ENCODE results near the gene UBE2U.

UBE2U gene, protein sequence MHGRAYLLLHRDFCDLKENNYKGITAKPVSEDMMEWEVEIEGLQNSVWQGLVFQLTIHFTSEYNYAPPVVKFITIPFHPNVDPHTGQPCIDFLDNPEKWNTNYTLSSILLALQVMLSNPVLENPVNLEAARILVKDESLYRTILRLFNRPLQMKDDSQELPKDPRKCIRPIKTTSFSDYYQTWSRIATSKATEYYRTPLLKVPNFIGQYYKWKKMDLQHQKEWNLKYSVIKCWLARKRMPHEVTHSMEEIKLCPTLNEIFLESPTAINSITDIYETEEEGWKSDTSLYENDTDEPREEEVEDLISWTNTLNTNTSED

GRCh38 chr1:64203420-64203819 is at the start of gene UBE2U:
Gene UBE2U (plus strand): TSS chr1:64203623. CDS start chr1:64204051, 428 bp downstream.
- DNase-seq, result no peak

- DNase-seq, result no peak
These were observed 48.1 kb upstream of the UBE2U start for GRCh38 chr1:64155278-64155677.

DNA sequence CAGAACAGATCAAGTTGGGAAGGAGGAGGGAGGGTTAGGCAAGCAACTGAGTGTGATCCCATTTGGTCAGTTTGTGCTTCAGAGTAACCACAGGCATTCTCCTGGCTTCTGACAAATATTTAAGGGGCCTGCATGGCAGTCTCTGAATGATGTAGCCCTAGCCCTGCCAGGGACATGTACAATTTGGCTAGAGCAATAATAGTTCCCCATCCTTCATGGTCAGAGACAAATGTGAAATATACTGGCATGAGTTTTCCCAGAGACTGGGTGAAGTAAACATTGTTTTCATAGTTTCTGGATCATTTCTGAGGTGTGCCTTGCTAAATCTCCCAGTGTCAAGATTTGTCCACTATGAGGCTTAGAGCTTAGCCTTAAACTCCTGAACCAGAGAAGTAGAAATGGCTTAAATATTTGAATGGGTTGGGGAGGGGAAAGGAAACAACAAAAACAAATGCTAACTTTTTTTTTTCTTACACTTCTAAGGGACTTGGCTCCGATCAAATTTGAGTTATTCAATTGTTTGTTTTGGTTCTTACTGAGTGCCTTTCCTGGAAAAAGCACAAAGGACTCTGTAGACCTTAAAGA is 42.0 kb upstream of the UBE2U start:
- DNase-seq, result no peak

DNA sequence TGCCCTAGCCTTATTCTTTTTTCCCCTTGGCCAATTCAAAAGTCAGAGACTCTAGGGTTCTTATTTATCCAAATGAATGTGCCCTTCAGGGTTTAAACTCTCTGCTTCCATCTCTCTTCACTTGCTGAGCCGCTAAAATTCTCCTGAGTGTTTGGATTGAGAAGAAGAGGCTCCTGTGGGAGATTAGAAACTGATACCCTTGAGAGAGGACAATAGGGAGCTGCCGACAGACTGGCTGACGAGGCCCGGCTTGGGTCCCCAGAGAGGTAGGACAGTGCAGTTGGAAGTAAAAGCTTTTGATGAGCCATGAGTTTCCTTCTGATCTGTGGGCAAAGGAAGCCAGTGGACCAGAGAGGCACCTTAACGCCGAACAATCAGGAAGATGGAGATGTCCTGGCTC is 41.3 kb upstream of the UBE2U start:
- DNase-seq, result no peak

DNA sequence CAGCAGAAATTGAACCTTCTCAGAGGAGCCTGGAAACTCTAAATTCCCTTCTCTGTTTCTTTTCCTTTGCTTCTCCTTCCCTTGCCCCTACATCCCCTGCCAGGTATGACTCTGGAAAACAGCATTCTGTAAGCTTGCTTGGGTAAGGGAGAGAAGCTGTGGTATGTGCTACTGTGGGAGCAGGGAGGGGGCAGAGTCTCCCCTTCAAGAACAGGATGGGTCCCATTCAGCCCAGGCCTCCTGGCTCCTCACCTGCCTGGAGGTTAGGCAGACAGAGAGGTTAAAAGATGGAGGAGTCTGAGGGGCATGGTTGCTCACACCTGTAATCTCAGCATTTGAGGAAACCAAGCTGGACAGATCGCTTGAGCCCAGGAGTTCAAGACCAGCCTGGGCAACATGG is 40.6 kb upstream of the UBE2U start:
- no peak for DNase-seq

GRCh38 chr1:64163431-64163830 is 40.0 kb upstream of the UBE2U start:
- DNase-seq, result no peak

DNA sequence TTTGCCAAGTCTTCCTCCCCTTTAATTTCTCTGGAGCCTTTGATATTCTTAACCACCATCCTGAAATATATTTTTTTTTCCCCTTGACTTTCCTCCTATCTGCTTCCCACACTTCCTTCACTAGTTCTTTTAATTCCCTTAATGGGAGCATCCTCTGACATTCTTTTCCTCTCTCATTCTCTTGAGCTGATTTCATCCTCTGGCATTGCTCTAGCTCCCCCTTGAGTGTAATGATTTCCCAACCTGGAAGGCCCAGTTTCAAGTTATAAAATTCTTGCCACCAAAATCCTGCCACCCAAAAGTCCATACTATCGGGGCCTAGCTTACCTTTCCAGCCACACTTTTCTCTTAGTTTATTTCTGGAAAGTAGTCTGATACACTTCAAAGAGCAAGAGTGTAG is 39.5 kb upstream of the UBE2U start:
- DNase-seq, result no peak

- DNase-seq, result no peak
These were observed 36.8 kb upstream of the UBE2U start for GRCh38 chr1:64166629-64167028.

GRCh38 chr1:64167176-64167575 is 36.2 kb upstream of the UBE2U start:
- no peak for DNase-seq

DNA sequence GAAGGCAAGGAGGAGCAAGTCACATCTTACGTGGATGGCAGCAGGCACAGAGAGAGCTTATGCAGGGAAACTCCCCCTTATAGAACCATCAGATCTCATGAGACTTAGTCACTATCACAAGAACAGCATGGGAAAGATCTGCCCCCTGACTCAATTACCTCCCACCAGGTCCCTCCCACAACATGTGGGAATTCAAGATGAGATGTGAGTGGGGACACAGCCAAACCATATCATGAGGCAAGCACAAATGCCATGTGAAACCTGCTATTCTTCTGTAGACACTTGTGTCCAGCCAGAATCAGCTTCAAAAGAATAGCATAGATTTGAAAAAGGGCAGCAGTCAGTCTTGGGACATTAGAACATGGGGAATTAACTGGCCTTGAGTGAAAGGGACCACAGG is 32.2 kb upstream of the UBE2U start:
- DNase-seq, result no peak

- DNase-seq, result no peak
These were observed 31.6 kb upstream of the UBE2U start for GRCh38 chr1:64171797-64172281.

- DNase-seq, result no peak
These were observed 30.9 kb upstream of the UBE2U start for GRCh38 chr1:64172458-64172983.

DNA sequence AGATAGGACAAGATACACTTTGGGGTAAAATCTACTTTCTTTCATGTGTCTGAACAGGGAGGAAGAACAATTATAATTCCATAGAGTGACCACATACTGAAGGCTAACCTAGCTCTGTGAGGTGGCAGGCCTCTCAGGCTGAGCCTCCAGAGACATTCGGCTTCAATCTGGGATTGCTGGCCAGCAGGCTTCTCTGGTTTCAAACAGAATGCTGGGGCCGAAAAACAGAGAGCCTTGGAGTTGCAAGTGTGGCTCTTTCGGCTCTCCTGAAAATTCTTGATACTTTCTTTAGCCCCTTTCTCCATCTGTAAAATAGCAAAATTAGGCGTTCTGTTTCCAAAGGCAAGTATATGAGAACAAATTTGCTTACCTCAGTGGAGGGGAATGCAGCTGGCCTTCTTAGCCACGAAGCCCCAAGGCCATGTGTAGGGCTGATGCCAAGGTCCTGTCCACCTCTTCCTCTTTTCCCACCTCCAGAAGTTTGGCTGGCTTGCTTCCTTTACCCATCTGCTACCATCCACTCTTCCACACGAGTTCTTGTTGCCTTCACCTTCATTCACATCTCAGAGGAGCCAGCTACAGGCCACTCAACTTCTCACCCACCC is 30.0 kb upstream of the UBE2U start:
- DNase-seq, result no peak

DNA sequence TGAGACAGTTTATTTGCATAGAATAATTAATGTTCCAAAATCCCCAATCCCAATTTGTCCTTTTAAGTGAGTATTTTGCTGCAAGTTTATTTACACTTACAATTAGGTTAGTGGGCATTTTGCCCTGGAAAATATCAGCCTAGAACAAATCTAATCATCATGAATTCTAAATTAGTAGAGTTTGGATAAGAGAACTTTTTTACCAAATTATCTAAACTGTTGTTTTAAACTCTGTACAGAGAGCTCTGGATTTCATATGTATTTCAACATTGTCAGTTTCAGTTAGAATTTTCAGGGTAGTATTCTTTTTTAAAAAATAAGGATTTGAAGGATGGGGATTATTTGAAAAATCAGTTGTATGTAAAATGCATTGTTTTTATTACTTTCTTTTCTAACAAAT is 27.8 kb upstream of the UBE2U start:
- DNase-seq, result no peak

- no peak for DNase-seq
These were observed 26.8 kb upstream of the UBE2U start for GRCh38 chr1:64176659-64177058.

DNA sequence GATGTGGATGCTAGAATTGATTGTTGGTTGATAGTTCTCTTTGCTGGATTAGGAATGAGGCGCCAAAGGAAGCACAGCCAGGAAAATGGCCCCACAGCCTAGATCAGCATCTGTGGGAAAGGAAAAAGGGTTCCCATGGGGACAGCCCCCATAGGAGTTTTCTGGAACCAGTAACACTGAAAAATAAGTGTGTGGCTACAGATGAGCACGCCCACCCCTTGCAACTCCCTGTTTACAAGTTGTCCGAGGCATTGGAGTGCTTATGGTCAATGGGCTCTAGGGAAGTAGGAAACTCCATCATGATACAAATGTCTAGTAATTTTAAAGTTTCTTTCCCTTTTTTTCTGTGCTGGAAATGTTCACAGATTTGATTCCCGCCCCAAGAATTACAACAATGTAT is 23.8 kb upstream of the UBE2U start:
- DNase-seq, result no peak

DNA sequence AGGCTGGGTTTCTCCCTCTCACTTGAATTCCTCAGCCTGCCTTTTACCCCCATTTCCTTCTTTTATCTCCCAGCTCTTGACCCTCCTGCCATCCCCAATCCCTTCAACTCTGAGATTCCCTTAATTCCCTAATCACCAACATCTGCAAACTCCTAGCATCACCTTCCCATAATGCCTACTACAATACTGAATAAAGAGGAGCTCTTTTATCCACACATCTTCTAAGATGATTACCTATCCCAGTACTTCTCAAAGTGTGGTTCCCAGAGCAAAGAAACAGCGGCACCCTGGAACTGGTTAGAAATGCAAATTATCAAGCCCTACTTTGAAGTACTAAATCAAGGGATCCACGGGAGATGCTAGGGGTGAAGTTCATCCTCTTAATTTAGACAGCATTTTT is 21.2 kb upstream of the UBE2U start:
- DNase-seq, result no peak

GRCh38 chr1:64183395-64184002 is 19.9 kb upstream of the UBE2U start:
- no peak for DNase-seq

GRCh38 chr1:64184003-64184440 is 19.4 kb upstream of the UBE2U start:
- DNase-seq, result no peak

GRCh38 chr1:64186138-64186897 is 17.1 kb upstream of the UBE2U start:
- DNase-seq, result no peak

- no peak for DNase-seq
These were observed 16.5 kb upstream of the UBE2U start for GRCh38 chr1:64186898-64187280.

DNA sequence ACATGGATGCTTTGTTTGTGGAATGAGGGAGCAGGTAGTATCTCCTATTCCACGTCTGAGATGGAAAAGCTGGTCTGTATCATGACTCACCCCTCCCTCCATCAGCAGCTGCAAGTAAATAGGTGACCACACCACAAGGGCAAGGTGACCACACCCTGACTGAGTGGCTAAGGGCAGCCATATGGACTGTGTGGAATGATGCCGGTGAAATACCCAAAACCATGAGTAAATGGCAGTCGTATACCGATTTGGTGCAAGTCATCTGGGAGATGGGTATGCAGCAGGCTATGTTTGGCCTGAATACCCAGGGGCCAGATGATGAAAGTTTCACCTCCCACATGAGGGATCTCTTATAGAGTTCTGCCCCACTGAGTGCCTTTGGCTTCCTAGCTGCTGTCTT is 15.8 kb upstream of the UBE2U start:
- DNase-seq, result no peak

DNA sequence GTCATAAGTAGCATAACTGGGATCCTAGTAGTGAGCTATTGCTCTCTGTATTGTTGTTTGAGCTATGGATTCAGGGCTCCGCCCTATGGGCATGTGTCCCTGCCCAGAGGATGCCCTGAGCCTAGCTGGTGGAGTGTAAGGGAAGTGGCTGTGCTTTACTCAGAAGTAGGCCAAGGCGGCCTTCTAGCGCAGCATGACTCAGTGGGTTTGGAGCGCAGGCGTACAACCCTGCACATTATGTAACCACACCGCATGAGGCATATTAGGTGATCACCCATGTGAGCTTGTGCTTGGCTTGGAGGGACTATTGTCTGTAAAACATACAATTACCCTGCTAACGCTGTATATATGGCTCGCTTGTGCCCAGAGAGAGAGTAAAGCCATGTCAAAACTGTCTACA is 11.1 kb upstream of the UBE2U start:
- DNase-seq, result no peak

All from CD4-positive, alpha-beta T cell treated with Interferon gamma for 1 hour (primary cell).